Thoracic aorta (tissue), 2 donors: ENCODE measurements around the gene CRLF1. TPM values are rescaled to one million over a fixed set of nuclear protein-coding genes. Genes with fewer than 3 reads are reported as not detected.
"Not testable (repeated sequence)": the region's sequence is repeated elsewhere in the genome, so short reads cannot be mapped to it uniquely, and the experiment has no call there.

Experiments used
- ATAC-seq: fragments of 150-250 bp; one replicate; pipeline ENCODE4 v1.8.0; 2017; ENCODE audit warnings: low read depth; ENCODE audit not compliant: insufficient number of reproducible peaks, low FRiP score
- DNase-seq: peaks from one replicate; pipeline ENCODE4 v3.0.0-alpha.2; 2020; ENCODE audit warnings: low spot score
- H3K27ac ChIP-seq, 2 donors: fragments of 200-600 bp; sonication (generic); 1 replicate in 1 of 2; 2 replicates in 1 of 2; pipeline ENCODE4 v1.5.1; 2016; ENCODE audit warnings: mild to moderate bottlenecking in 2 of 2, moderate library complexity in 2 of 2
- H3K27me3 ChIP-seq: fragments of 200-600 bp; sonication (generic); replicated peaks from 2 replicates; pipeline ENCODE4 v1.6.0; 2016; ENCODE audit warnings: mild to moderate bottlenecking; ENCODE audit not compliant: insufficient read depth
- H3K36me3 ChIP-seq: fragments of 200-600 bp; sonication (generic); one replicate; pipeline ENCODE4 v1.5.1; 2016
- H3K4me1 ChIP-seq, 2 donors: fragments of 200-600 bp; sonication (generic); 1 replicate in 1 of 2; 2 replicates in 1 of 2; pipeline versions ENCODE4 v1.5.1 to v1.6.0; 2016; ENCODE audit warnings: low read depth in 2 of 2, mild to moderate bottlenecking in 1 of 2; ENCODE audit not compliant: control insufficient read depth in 1 of 2
- H3K4me3 ChIP-seq: fragments of 200-600 bp; sonication (generic); 2 replicates; pipeline ENCODE4 v1.5.1; 2016; ENCODE audit warnings: mild to moderate bottlenecking
- H3K9me3 ChIP-seq: fragments of 200-600 bp; sonication (generic); 2 replicates; pipeline ENCODE4 v1.5.1; 2016
- CTCF ChIP-seq: fragments of 200-600 bp; sonication (generic); IDR thresholded peaks from one replicate; pipeline ENCODE4 v1.5.1; 2019; ENCODE audit warnings: antibody characterized with exemption
- total RNA-seq, 2 donors: library from RNA; depleted of rRNA; stranded (reverse); fragments of >200 nt; gene quantifications; one replicate each; pipeline versions ENCODE4 v1.1.0 to v1.2.3, GENCODE V29; 2016

Gene CRLF1
- total RNA-seq, 2 donors from 2014 or later, result 85.9 to 1,063 TPM

DNA sequence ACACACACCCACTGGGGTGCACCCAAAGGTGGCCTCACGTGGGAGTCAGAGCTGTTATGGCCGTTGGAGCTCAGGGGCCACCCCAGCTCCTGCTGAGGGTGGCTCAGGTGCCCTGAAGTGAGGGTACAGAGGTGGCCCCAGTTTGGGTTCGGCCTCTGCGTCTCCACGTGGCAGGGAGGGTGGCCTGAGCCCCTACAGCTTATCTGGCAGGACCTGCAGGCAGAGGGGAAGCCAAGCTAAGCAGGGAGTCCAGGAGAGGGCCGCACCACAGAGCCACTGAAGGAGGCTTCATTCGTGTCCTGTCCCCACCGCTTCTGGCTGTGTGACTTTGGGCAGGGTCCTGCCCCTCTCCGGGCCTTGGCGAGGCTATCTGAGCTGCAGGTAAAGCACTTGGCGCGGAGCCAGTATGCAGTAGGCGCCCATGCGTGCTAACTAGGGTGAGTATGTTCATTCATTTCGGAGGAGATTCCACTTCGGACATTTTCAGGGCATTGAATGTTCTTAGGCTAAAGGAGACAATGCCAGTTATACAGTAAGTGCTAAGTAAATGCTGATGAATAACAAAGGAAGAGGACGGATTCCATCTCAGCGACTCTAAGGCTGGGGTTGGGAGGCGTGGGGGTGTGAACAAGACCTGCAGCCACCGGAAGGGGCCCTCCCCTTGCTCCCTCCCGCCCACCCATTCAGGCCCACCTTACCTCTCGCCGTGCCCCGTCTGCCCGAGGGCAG, 13.1 kb downstream of the CRLF1 start:
- no peak for TF ChIP-seq CTCF
- Histone ChIP-seq H3K9me3 (no peaks in the 10 kb centered on the region), H3K4me1 (peaks cover 19 to 27% of the 10 kb centered on the region in 2 donors), H3K4me3 (peak overlapping the region; percentile 74), H3K27ac (no peak overlapping the region), H3K36me3 (peaks cover 8% of the 10 kb centered on the region), H3K27me3 (no peaks in the 10 kb centered on the region)
- ATAC-seq (no peak), DNase-seq (no peak)

- not testable (repeated sequence) for H3K4me3 ChIP-seq, H3K36me3 ChIP-seq, ATAC-seq, H3K27ac ChIP-seq, H3K9me3 ChIP-seq, H3K27me3 ChIP-seq, DNase-seq
- H3K4me1 ChIP-seq, result peaks cover 19 to 34% of the 10 kb centered on the region in 2 donors
Observed at GRCh38 chr19:18592732-18593131, 13.9 kb downstream of the CRLF1 start.

GRCh38 chr19:18591735-18592385, 14.7 kb downstream of the CRLF1 start:
- Histone ChIP-seq H3K36me3 (peaks cover 8% of the 10 kb centered on the region), H3K9me3 (no peaks in the 10 kb centered on the region), H3K27me3 (no peaks in the 10 kb centered on the region), H3K27ac (no peak overlapping the region), H3K4me3 (no peak overlapping the region), H3K4me1 (peaks cover 19 to 35% of the 10 kb centered on the region in 2 donors)
- ATAC-seq, result no peak
- no peak for TF ChIP-seq CTCF
- DNase-seq, result no peak

GRCh38 chr19:18590273-18591272, 16.0 kb downstream of the CRLF1 start:
- no peak for ATAC-seq
- H3K4me3 ChIP-seq, result peak overlapping the region; percentile 89
- no peak for TF ChIP-seq CTCF

DNA sequence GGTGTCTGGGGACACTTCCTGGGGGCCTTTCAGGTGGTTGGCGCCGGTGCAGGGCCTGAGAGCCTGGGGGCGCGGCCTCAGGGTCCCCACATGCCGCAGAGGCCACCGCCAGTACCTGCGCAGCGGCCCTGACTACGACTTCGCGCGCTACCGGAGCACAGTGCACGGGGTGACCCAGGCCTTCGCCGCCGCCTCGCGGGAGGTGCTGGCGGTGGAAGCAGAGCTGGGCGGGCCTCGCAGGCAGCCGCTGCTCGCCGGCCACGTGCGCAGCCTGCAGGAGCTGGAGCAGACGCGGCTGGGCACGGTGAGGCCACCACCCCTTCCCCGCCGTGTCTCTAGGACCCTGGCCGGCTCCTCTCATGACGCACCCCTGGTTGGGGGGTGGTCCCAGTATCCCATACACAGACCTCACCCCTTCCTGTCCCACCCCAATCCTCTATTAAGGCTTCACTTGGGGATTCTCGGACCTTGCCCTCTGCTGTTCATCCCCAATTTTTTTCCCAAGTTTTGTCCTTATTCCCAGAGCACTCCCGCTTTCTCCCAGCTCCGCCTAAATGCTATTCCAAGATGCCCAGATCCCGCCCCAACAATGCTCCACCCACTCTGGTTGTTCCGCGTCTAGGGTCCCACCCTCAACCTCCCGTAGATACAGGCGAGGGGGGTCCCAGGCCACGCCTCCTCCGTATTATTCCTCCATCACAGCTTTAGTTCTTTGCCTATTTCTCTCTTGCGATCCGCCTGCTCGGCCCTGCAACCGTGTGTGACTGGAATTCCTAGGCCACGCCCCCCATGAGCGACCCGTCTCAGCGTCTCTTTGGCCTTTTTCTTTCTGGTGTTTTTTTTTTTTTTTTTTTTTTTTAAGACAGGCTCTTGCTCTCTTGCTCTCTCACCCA, 17.0 kb downstream of the CRLF1 start:
- ATAC-seq (peak; percentile 6), DNase-seq (no peak)
- Histone ChIP-seq H3K4me1 (peaks cover 14 to 27% of the 10 kb centered on the region in 2 donors), H3K9me3 (no peaks in the 10 kb centered on the region), H3K27me3 (no peaks in the 10 kb centered on the region), H3K4me3 (peak overlapping the region; percentile 89), H3K27ac (peak overlapping the region; percentile 84 to 86), H3K36me3 (peaks cover 8% of the 10 kb centered on the region)
- peak; percentile 29 for TF ChIP-seq CTCF

More at GRCh38 chr19:18590273-18591272, 16.0 kb downstream of the CRLF1 start:
- DNase-seq, result no peak
- H3K27ac ChIP-seq, result no peak overlapping the region
- H3K4me1 ChIP-seq, result peaks cover 19 to 35% of the 10 kb centered on the region in 2 donors
- no peaks in the 10 kb centered on the region for H3K27me3 ChIP-seq
- H3K9me3 ChIP-seq, result no peaks in the 10 kb centered on the region
- peaks cover 8% of the 10 kb centered on the region for H3K36me3 ChIP-seq
